HL-60 (cell line): ENCODE results near the gene CDKL1.

Experiments used
- CTCF ChIP-seq: IDR thresholded peaks from one replicate; pipeline ENCODE4 v1.5.1; 2011; ENCODE audit warnings: low read length, control low read depth, inconsistent platforms; ENCODE audit not compliant: insufficient read depth
- GABPA ChIP-seq: IDR thresholded peaks from 2 replicates; pipeline ENCODE4 v1.6.1; 2012; ENCODE audit warnings: low read depth
- POLR2AphosphoS5 ChIP-seq: IDR thresholded peaks from 2 replicates; pipeline ENCODE4 v1.6.1; 2012; ENCODE audit warnings: low read depth
- REST ChIP-seq: IDR thresholded peaks from 2 replicates; pipeline ENCODE4 v1.6.1; 2012; ENCODE audit warnings: low read depth; ENCODE audit not compliant: insufficient replicate concordance

- TF ChIP-seq POLR2AphosphoS5 (no peak), CTCF (no peak), REST (no peak), GABPA (no peak)
Observed at GRCh38 chr14:50319293-50319692, 77.4 kb downstream of the CDKL1 start.
